Measurements from ENCODE around the gene ENO4.

GRCh38 chr10:116878123-116878522, 28.8 kb downstream of the ENO4 start:
- TF ChIP-seq CTCF (IDR thresholded peaks at IDR 0.05) (no peak), POLR2AphosphoS5 (IDR thresholded peaks at IDR 0.05) (no peak), POLR2A (IDR thresholded peaks at IDR 0.05) (no peak)

Measured in prostate gland (tissue), 2 donors.